Heart left ventricle (tissue), 13 donors: ENCODE data around the gene AKT1.

Experiments
- POLR2A ChIP-seq, 2 donors: fragments of 450-650 bp; IDR thresholded peaks; one replicate each; pipeline ENCODE4 v1.6.1; 2017; ENCODE audit warnings: antibody characterized with exemption in 2 of 2, mild to moderate bottlenecking in 2 of 2, moderate library complexity in 2 of 2
- TF ChIP-seq, protein P1 (sequence below), 12 donors: fragments of 200-600 bp; sonication (generic) in 4 of 12; IDR thresholded peaks; one replicate each; pipeline versions ENCODE4 v1.5.0 to v1.8.0; 2018 to 2022; ENCODE audit warnings: antibody characterized with exemption in 12 of 12, mild to moderate bottlenecking in 5 of 12
- donor health status: ischemic (EF 13 %, LVEDD 7.1; RV severe dilation, severe dysfunction).
- donor health status: DM: no; HTN: yes; CAD: no.
- donor health status: DM: no; HTN: no; CAD: no.
- donor health status: ischemic (EF 25% LVEDD 6.9; RV normal size, moderate dysfunction).
- donor health status: ischemic (EF 25% LVEDD 5.7; RV mildly dilated, moderate dysfunction).
- donor health status: ischemic (EF 35%, LVEDD 5.7; RV mildly dilated, moderate dysfunction).
- donor health status: nonischemic (EF 11% LVEDD 7.7; RV severe dilation, severe dysfunction).
- donor health status: DM: yes; HTN: yes; CAD: no.
- donor health status: PGD.
- donor health status: ischemic (EF 29% LVEDD 5.4; RV normal size, mild dysfunction).
- donor health status: nonischemic (EF 23%, LVEDD 6.1; RV moderate dilation, normal function).

DNA sequence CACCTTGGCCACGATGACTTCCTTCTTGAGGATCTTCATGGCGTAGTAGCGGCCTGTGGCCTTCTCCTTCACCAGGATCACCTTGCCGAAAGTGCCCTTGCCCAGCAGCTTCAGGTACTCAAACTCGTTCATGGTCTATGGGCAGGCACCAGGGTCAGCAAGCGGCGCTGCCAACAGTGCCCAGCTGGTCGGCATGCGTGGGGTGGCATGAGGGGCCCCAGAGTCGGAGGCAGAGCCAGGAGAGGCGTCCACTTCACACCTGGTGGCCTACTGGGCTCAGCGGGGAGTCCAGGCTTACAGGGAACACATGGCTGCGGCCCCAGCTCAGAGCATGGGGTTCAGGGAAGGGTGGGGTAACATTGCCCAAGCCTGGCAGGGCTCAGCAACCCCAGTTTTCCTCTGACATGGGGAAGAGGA, 20.5 kb downstream of the AKT1 start:
- TF ChIP-seq, protein P1, sequence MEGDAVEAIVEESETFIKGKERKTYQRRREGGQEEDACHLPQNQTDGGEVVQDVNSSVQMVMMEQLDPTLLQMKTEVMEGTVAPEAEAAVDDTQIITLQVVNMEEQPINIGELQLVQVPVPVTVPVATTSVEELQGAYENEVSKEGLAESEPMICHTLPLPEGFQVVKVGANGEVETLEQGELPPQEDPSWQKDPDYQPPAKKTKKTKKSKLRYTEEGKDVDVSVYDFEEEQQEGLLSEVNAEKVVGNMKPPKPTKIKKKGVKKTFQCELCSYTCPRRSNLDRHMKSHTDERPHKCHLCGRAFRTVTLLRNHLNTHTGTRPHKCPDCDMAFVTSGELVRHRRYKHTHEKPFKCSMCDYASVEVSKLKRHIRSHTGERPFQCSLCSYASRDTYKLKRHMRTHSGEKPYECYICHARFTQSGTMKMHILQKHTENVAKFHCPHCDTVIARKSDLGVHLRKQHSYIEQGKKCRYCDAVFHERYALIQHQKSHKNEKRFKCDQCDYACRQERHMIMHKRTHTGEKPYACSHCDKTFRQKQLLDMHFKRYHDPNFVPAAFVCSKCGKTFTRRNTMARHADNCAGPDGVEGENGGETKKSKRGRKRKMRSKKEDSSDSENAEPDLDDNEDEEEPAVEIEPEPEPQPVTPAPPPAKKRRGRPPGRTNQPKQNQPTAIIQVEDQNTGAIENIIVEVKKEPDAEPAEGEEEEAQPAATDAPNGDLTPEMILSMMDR (IDR thresholded peaks at IDR 0.05), result no peak
- TF ChIP-seq POLR2A (IDR thresholded peaks at IDR 0.05), result no peak
